A673 (cell line): ENCODE measurements around the gene SNX18. TPM values are rescaled to one million over a fixed set of nuclear protein-coding genes. Genes with fewer than 3 reads are reported as not detected.

Experiments
- BruUV-seq: library from RNA; stranded (reverse); fragments of 400-500 nt; replicated peaks from 2 replicates; lab custom pipeline; 2021; lab: Mats Ljungman, UMichigan
- CTCF ChIA-PET: fragments of 300-600 bp; sonication (Branson Sonifier 250); formaldehyde crosslinking; loops from one replicate; lab custom pipeline; 2022; ENCODE audit warnings: antibody characterized with exemption; lab: Charles Lee
- POLR2A ChIA-PET: fragments of 300-600 bp; sonication (Branson Sonifier 250); formaldehyde crosslinking; loops from one replicate; lab custom pipeline; 2022; ENCODE audit warnings: antibody characterized with exemption; ENCODE audit not compliant: low non-redundant PET; lab: Charles Lee
- DNase-seq: peaks from one replicate; pipeline ENCODE4 v3.0.0-alpha.2; 2015; ENCODE audit warnings: low spot score
- H3K27ac ChIP-seq: fragments of 200-600 bp; sonication (generic); 2 replicates; pipeline ENCODE4 v1.5.1; 2016; ENCODE audit warnings: mixed run types, low read depth, mild to moderate bottlenecking, mixed read lengths, antibody characterized with exemption, low read length; ENCODE audit not compliant: poor library complexity, severe bottlenecking
- H3K27me3 ChIP-seq: fragments of 200-600 bp; sonication (generic); replicated peaks from 2 replicates; pipeline ENCODE4 v1.6.1; 2017; ENCODE audit warnings: mixed run types, low read depth, mild to moderate bottlenecking, mixed read lengths, antibody characterized with exemption, low read length; ENCODE audit not compliant: insufficient read depth, poor library complexity
- H3K36me3 ChIP-seq: fragments of 200-600 bp; sonication (generic); 2 replicates; pipeline ENCODE4 v1.6.1; 2016; ENCODE audit warnings: mixed run types, mild to moderate bottlenecking, mixed read lengths, antibody characterized with exemption, low read length; ENCODE audit not compliant: insufficient read depth, poor library complexity, severe bottlenecking
- H3K4me1 ChIP-seq: fragments of 200-600 bp; sonication (generic); 2 replicates; pipeline ENCODE4 v1.6.1; 2017; ENCODE audit warnings: mixed run types, mild to moderate bottlenecking, mixed read lengths, antibody characterized with exemption, low read length; ENCODE audit not compliant: insufficient read depth, poor library complexity, severe bottlenecking
- H3K4me3 ChIP-seq: fragments of 200-600 bp; sonication (generic); 2 replicates; pipeline ENCODE4 v1.5.1; 2016; ENCODE audit warnings: low read depth, mixed run types, mild to moderate bottlenecking, mixed read lengths, low read length; ENCODE audit not compliant: poor library complexity, severe bottlenecking
- H3K9me3 ChIP-seq: fragments of 200-600 bp; sonication (generic); 2 replicates; pipeline ENCODE4 v1.6.1; 2016; ENCODE audit warnings: mixed run types, low read depth, mild to moderate bottlenecking, mixed read lengths, antibody characterized with exemption, low read length; ENCODE audit not compliant: poor library complexity, severe bottlenecking
- EZH2 ChIP-seq: fragments of 200-600 bp; sonication (generic); IDR thresholded peaks from 2 replicates; pipeline ENCODE4 v1.6.1; 2017; ENCODE audit warnings: borderline replicate concordance, low read depth, mild to moderate bottlenecking, mixed read lengths, antibody characterized with exemption, low read length; ENCODE audit not compliant: poor library complexity, severe bottlenecking
- intact Hi-C: fragments of 100-400 bp; cut with micrococcal nuclease; formaldehyde crosslinking; loops from one replicate; pipeline ENCODE4 v1.10.0; 2022; ENCODE audit not compliant: unreplicated experiment
- total RNA-seq: library from RNA; stranded (reverse); gene quantifications from 2 replicates; pipeline ENCODE4 v1.2.3, GENCODE V29; 2021
- TF ChIP-seq, protein P1 (sequence below): fragments of 300-800, 200-600 bp; sonication (generic); conservative IDR thresholded peaks from 2 replicates; pipeline ENCODE4 v1.5.1; 2017; ENCODE audit warnings: low read depth, mild to moderate bottlenecking, antibody characterized with exemption, low read length, moderate library complexity, mixed read lengths

The SNX18 gene
- total RNA-seq, 1 experiment from 2014 or later = 140 TPM

DNA sequence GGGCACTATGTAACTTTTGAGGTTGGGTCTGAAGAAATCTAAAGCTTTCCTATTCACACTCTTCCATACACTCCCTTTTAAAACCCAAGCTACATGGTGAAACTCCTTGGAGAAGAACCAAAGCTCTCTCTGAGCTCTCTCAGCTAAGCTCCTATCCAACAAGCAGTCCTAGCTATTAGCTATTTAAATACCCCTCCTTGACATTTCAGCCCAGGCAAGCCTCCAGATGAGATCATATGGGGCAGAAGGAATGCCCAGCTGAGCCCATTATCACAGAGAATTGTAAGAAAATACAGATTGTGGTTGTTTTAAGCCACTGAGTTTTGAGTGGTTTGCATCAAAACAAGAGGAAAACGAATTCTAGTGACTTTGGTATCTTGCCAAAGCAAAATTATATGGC is 46.9 kb upstream of the SNX18 start:
- DNase-seq = no peak
- intact Hi-C loops = no loop called here
- Histone ChIP-seq H3K4me1 (no peaks in the 10 kb centered on the region), H3K27me3 (no peaks in the 10 kb centered on the region), H3K9me3 (no peaks in the 10 kb centered on the region), H3K36me3 (no peaks in the 10 kb centered on the region), H3K4me3 (no peak overlapping the region), H3K27ac (no peak overlapping the region)
- TF ChIP-seq, protein P1, sequence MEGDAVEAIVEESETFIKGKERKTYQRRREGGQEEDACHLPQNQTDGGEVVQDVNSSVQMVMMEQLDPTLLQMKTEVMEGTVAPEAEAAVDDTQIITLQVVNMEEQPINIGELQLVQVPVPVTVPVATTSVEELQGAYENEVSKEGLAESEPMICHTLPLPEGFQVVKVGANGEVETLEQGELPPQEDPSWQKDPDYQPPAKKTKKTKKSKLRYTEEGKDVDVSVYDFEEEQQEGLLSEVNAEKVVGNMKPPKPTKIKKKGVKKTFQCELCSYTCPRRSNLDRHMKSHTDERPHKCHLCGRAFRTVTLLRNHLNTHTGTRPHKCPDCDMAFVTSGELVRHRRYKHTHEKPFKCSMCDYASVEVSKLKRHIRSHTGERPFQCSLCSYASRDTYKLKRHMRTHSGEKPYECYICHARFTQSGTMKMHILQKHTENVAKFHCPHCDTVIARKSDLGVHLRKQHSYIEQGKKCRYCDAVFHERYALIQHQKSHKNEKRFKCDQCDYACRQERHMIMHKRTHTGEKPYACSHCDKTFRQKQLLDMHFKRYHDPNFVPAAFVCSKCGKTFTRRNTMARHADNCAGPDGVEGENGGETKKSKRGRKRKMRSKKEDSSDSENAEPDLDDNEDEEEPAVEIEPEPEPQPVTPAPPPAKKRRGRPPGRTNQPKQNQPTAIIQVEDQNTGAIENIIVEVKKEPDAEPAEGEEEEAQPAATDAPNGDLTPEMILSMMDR = no peak
- no peak for TF ChIP-seq EZH2
- no TSS peak for BruUV-seq
- POLR2A ChIA-PET = no interaction called here
- CTCF ChIA-PET = no interaction called here

DNA sequence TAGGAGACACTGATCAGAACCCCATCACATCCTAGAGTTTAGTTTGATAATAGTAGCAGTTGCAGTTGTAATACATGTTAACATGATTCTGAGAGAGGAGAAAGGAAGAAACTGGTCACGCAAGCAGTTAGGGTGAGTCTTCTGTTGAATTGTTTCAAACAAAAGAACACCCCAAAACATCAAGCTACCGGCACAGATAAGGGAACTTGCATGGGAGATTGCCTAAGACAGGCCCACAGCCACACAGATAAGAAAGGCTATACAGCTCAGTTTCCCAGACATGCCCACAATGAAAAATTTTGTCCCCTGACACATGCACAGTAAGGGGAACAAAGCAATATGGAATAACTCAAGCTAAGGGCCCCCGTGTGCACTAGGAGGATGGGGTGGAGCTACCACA is 46.2 kb upstream of the SNX18 start:
- Histone ChIP-seq H3K36me3 (no peaks in the 10 kb centered on the region), H3K27ac (no peak overlapping the region), H3K9me3 (no peaks in the 10 kb centered on the region), H3K27me3 (no peaks in the 10 kb centered on the region), H3K4me3 (no peak overlapping the region), H3K4me1 (no peaks in the 10 kb centered on the region)
- DNase-seq = no peak
- POLR2A ChIA-PET = no interaction called here
- TF ChIP-seq, protein P1 = no peak
- TF ChIP-seq EZH2 = no peak
- CTCF ChIA-PET = no interaction called here
- intact Hi-C loops = no loop called here
- BruUV-seq = no TSS peak

DNA sequence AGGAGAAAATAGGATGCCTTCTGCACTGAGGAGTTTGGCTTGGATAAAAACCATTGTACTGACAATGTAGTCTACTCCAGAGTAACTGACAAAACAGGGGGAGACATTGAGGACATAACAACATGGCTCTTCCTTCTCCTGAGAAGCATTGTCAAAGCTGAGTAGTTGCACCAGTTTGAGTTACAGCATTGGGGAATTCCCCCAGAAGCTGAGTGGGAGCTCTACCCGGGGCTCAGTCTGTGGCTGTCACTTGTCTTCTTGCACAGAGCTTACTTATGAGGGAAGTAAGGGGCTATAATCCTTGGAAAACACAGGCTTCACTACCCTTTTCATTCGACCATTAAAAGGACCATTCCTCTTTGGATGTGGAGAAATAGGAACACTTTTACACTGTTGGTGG is 40.9 kb upstream of the SNX18 start:
- Histone ChIP-seq H3K4me1 (no peaks in the 10 kb centered on the region), H3K27ac (no peak overlapping the region), H3K9me3 (no peaks in the 10 kb centered on the region), H3K27me3 (no peaks in the 10 kb centered on the region), H3K36me3 (no peaks in the 10 kb centered on the region), H3K4me3 (no peak overlapping the region)
- intact Hi-C loops = no loop called here
- BruUV-seq = no TSS peak
- ChIA-PET POLR2A (no interaction called here), CTCF (no interaction called here)
- TF ChIP-seq, protein P1 = no peak
- TF ChIP-seq EZH2 = no peak
- DNase-seq = no peak
